Suprapubic skin (tissue), 4 donors: Measurements from ENCODE around the gene CDK12.
"Not testable (repeated sequence)": the region's sequence is repeated elsewhere in the genome, so short reads cannot be mapped to it uniquely, and the experiment has no call there.

Experiments used
- CTCF ChIP-seq, 2 donors: fragments of 200-600 bp in 1 of 2; fragments of 450-650 bp in 1 of 2; sonication (generic) in 1 of 2; IDR thresholded peaks; one replicate each; pipeline ENCODE4 v1.5.1; 2016 to 2019; ENCODE audit warnings: antibody characterized with exemption in 2 of 2, mild to moderate bottlenecking in 1 of 2, moderate library complexity in 1 of 2
- POLR2A ChIP-seq, 2 donors: fragments of 450-650 bp; IDR thresholded peaks; one replicate each; pipeline ENCODE4 v1.6.1; 2017; ENCODE audit warnings: antibody characterized with exemption in 2 of 2, mild to moderate bottlenecking in 2 of 2, moderate library complexity in 2 of 2
- POLR2AphosphoS5 ChIP-seq, 3 donors: sonication (generic); formaldehyde crosslinking; IDR thresholded peaks; one replicate each; pipeline ENCODE4 v1.6.1; 2017; ENCODE audit warnings: antibody characterized with exemption in 3 of 3

DNA sequence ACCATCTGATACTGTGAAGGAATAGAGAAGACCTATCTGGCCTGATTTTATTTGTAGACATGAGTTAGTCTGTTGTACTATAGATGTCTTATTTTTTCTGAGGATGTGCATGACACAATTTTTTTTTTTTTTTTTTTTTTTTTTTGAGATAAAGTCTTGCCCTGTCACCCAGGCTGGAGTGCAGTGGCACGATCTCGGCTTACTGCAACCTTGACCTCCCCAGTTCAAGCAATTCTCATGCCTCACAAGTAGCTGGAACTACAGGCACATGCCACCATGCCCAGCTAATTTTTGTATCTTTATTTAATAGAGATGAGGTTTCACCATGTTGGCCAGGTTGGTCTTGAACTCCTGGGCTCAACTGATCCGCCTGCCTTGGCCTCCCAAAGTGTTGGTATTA lies 26.2 kb downstream of the CDK12 start:
- not testable (repeated sequence) for TF ChIP-seq POLR2AphosphoS5, CTCF, POLR2A (IDR thresholded peaks at IDR 0.05)
